HFF-Myc (cell line): ENCODE measurements around the gene SBF1.
"Not testable (repeated sequence)": the region's sequence is repeated elsewhere in the genome, so short reads cannot be mapped to it uniquely, and the experiment has no call there.

Experiments
- DNase-seq: peaks from one replicate; pipeline ENCODE4 v3.0.0-alpha.2; 2011; ENCODE audit warnings: low read depth; ENCODE audit errors: extremely low read depth
- H3K4me3 ChIP-seq: replicated peaks from 2 replicates; pipeline ENCODE4 v1.5.1; 2011; ENCODE audit warnings: low read depth, mild to moderate bottlenecking, control low read depth, low read length
- TF ChIP-seq, protein P1 (sequence below): IDR thresholded peaks from 2 replicates; pipeline ENCODE4 v1.5.1; 2012; ENCODE audit warnings: mild to moderate bottlenecking, low read depth, low read length, control low read depth; ENCODE audit errors: missing control alignments

SBF1 gene

DNA sequence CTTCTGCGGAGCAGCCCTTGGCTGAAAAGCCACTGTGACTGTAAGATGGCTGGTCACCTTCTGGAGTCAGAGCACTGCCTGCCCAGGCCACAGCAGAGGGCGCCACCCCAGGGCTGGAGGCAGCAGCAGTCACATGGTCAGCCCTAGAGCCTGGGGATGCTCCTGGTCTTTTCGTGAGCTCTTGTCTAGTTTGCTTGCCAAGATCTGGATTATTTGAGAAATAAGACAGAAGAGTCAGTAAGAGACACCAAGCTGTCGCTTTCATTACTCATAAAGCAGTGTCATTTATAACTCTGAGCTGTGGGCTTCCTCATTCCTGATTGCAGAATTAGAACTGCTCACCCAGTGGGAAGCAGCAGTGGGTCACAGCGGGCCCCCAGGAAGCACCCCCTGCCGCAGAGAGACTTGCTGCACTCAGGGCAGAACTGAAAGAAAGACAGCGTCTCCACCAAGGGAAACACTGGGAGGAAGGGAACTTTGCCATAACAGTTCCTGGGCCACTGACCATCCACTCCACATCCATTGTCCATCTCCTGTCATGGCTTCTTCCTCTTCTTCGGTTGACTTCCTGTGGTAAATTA, 75.0 kb downstream of the SBF1 start:
- H3K4me3 ChIP-seq: no peak overlapping the region
- DNase-seq: no peak
- TF ChIP-seq, protein P1, sequence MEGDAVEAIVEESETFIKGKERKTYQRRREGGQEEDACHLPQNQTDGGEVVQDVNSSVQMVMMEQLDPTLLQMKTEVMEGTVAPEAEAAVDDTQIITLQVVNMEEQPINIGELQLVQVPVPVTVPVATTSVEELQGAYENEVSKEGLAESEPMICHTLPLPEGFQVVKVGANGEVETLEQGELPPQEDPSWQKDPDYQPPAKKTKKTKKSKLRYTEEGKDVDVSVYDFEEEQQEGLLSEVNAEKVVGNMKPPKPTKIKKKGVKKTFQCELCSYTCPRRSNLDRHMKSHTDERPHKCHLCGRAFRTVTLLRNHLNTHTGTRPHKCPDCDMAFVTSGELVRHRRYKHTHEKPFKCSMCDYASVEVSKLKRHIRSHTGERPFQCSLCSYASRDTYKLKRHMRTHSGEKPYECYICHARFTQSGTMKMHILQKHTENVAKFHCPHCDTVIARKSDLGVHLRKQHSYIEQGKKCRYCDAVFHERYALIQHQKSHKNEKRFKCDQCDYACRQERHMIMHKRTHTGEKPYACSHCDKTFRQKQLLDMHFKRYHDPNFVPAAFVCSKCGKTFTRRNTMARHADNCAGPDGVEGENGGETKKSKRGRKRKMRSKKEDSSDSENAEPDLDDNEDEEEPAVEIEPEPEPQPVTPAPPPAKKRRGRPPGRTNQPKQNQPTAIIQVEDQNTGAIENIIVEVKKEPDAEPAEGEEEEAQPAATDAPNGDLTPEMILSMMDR: peak; percentile 55

DNA sequence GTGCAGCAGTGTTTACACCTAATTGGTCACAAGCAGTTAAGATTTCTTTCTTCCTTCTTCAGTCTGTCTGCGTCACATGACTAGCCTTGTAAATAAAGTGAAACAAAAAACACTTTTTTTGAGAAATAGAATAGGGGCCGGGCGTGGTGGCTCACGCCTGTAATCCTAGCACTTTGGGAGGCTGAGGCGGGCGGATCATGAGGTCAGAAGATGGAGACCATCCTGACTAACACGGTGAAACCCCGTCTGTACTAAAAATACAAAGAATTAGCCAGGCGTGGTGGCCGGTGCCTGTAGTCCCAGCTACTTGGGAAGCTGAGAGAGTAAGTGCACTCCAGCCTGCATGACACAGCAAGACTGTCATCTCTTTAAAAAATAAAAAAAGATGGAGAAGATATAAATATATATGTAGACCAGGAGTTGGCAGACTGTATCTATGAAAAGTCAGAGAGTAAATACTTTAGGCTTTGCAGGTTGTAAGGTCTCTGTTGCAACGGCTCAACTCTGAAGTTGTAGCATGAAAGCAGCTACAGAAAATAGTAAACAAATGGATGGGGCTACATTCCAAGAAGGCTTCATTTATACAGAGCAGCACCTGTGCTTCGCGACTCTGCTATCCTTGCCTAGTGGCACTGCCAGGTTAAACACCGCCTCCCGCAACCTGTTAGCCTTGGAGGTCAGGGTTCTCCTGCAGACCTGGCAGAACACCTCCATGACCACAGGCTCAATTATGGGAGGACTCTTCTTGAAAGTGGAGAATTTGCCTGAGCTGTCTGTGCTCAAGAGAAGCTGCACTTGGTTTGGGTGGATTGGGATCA, 75.8 kb downstream of the SBF1 start:
- no peak for DNase-seq
- TF ChIP-seq, protein P1: no peak
- H3K4me3 ChIP-seq: no peak overlapping the region

DNA sequence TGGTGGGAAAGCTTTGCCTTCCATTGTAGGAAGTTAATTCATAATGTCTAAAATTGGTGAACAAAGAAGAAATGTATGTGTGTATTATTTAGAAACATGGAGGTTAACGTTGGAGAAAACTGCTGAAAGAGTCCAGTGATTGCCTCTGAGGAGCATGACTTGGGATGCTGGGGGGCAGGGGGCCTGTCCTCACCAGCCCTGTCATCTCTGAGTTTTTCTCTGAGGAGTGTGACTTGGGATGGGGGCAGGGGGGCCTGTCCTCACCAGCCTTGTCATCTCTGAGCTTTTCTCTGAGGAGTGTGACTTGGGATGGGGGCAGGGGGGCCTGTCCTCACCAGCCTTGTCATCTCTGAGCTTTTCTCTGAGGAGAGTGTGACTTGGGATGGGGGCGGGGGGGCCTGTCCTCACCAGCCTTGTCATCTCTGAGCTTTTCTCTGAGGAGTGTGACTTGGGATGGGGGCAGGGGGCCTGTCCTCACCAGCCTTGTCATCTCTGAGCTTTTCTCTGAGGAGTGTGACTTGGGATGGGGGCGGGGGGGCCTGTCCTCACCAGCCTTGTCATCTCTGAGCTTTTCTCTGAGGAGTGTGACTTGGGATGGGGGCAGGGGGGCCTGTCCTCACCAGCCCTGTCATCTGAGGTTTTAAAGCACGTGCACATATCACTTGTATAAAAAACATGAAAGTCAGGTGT, 77.3 kb downstream of the SBF1 start:
- DNase-seq, H3K4me3 ChIP-seq: not testable (repeated sequence)

DNA sequence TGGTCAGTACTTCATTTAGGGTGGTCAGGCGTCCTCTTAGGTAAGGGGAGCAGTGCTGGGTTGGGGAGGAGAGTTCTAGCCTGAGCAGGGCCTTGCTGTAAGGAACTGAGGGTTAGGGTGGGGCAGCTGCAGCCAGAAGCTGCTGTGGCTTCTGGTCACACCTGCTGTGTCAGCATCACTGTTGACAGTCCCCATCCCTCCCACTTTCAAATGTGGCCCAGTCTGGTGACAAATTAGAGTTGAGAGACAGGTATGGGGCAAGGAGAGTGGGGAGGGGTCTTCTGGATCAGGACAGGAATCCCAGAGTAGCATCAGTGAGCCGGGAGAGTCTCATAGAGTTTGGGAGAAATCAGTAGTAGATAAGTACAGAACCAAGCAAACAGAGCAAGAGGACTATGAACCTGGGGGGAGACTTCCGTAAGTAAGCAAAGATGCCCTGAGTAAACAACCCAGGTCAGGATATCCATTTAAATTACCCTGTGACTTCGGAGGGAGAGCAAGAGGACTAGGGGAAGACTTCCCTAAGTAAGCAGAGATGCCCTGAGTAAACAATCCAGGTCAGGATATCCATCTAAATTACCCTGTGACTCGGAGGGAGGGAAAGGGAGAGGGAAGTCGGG, 78.0 kb downstream of the SBF1 start:
- DNase-seq: no peak
- H3K4me3 ChIP-seq: no peak overlapping the region
- TF ChIP-seq, protein P1: no peak
